ENCODE data around the gene POU3F1. TPM values are rescaled to one million over a fixed set of nuclear protein-coding genes. Genes with fewer than 3 reads are reported as not detected.
A peak's percentile ranks its signal among the peaks of the same experiment; 100 is the strongest.

POU3F1 gene
- total and polyA plus RNA-seq, 2 donors (not counting 1 experiment from before 2014, with no cell fraction given), result 0.63 to 3.8 TPM

- H3K4me1 ChIP-seq (ENCODE audit: control insufficient read depth in 2 of 2, insufficient read depth in 2 of 2, low read length in 2 of 2), result peaks cover 23 to 24% of the 10 kb centered on the region in 2 donors
- H2AFZ ChIP-seq (ENCODE audit: insufficient read depth, low read depth, low read length, poor library complexity, severe bottlenecking), result peak overlapping the region; percentile 40
- H3K4me3 ChIP-seq (ENCODE audit: control extremely low read depth in 1 of 5, extremely low read depth in 1 of 5, insufficient read depth in 1 of 5, low read depth in 2 of 5, low read length in 4 of 5), result peak overlapping the region in 4 of 5 experiments; percentile 3 to 68 (median 10)
- intact Hi-C loops (cut with micrococcal nuclease), result loop anchor here (2.0 to 5.0 kb wide), 4 partner anchors 33 to 1447 kb away; partner anchors contain the start of genes BMP8A and UTP11
- TF ChIP-seq CTCF (IDR thresholded peaks at IDR 0.05) (no peak), EZH2 (IDR thresholded peaks at IDR 0.05; ENCODE audit: borderline replicate concordance, insufficient read depth, low read depth, low read length, poor library complexity, severe bottlenecking) (peak; percentile 89)
- peaks cover 0 to 57% (median 42%) of the 10 kb centered on the region in 4 experiments for H3K27me3 ChIP-seq (replicated peaks in 1 of 4; ENCODE audit: control extremely low read depth in 1 of 4, control insufficient read depth in 3 of 4, insufficient read depth in 4 of 4, low read length in 3 of 4)
- ChIA-PET CTCF (interaction anchor here (0.9 to 1.1 kb wide), 2 partner anchors 16 to 57 kb away, joined by 3 read pairs; no protein-coding TSS in a partner anchor), POLR2A (no interaction called here)
- H3K27ac ChIP-seq (ENCODE audit: low read length in 2 of 2), result no peak overlapping the region
- peak; percentile 66 for DNase-seq
- peak overlapping the region; percentile 97 for H3K4me2 ChIP-seq (replicated peaks; ENCODE audit: low read depth, low read length, poor library complexity, severe bottlenecking)
- ATAC-seq (ENCODE audit: low read depth), result no peak
- 4% methylated on average over 104 of the region's 115 CpGs for WGBS (ENCODE audit: insufficient coverage)
- H3K9ac ChIP-seq (ENCODE audit: low read length), result peak overlapping the region; percentile 49
- peaks cover 18% of the 10 kb centered on the region for H3K4me1 Mint-ChIP-seq
- H4K20me1 ChIP-seq (ENCODE audit: control insufficient read depth, insufficient read depth, low read length, poor library complexity, severe bottlenecking), result no peaks in the 10 kb centered on the region
- peak overlapping the region; percentile 74 for H3K4me3 Mint-ChIP-seq
- peaks cover 0 to 21% (median 0%) of the 10 kb centered on the region in 3 donors for H3K9me3 ChIP-seq (ENCODE audit: control extremely low read depth in 1 of 3, control insufficient read depth in 2 of 3, insufficient read depth in 1 of 3, low read length in 2 of 3)
- peaks cover 37% of the 10 kb centered on the region for H3K27me3 Mint-ChIP-seq
- H3K27ac Mint-ChIP-seq, result no peak overlapping the region
- no peaks in the 10 kb centered on the region for H3K36me3 ChIP-seq (replicated peaks in 1 of 2; ENCODE audit: control extremely low read depth in 1 of 2, control insufficient read depth in 1 of 2, extremely low read depth in 1 of 2, insufficient read depth in 2 of 2, low read length in 1 of 2)
- no peaks in the 10 kb centered on the region for H3K79me2 ChIP-seq (ENCODE audit: control insufficient read depth, insufficient read depth, low read length)
- no peaks in the 10 kb centered on the region for H3K9me3 Mint-ChIP-seq (ENCODE audit: insufficient read depth)
These were observed 926 bp downstream of the POU3F1 start for GRCh38 chr1:38045401-38046332.

Data from B cell (primary cell).